Panc1 (cell line): ENCODE data around the gene NPIPA5.
"Not testable (repeated sequence)": the region's sequence is repeated elsewhere in the genome, so short reads cannot be mapped to it uniquely, and the experiment has no call there.

Experiments used
- CTCF ChIP-seq: fragments of 450-650 bp; IDR thresholded peaks from 2 replicates; pipeline ENCODE4 v1.5.1; 2017; ENCODE audit warnings: mild to moderate bottlenecking
- POLR2AphosphoS5 ChIP-seq: IDR thresholded peaks from 2 replicates; pipeline ENCODE4 v1.6.1; 2012; ENCODE audit warnings: mild to moderate bottlenecking, low read depth, low read length, moderate library complexity
- REST ChIP-seq, 2 experiments: IDR thresholded peaks; 2 replicates each; pipeline ENCODE4 v1.6.1; 2011 to 2012; ENCODE audit warnings: low read depth in 2 of 2, control low read depth in 1 of 2, low read length in 1 of 2, mild to moderate bottlenecking in 1 of 2, moderate library complexity in 1 of 2; ENCODE audit not compliant: insufficient read depth in 1 of 2
- TCF7L2 ChIP-seq: IDR thresholded peaks from 2 replicates; pipeline ENCODE4 v1.6.1; 2011; ENCODE audit warnings: mild to moderate bottlenecking, low read depth, low read length, inconsistent platforms

- TF ChIP-seq CTCF; POLR2AphosphoS5; REST (IDR thresholded peaks at IDR 0.05; ENCODE audit: insufficient read depth in 1 of 2, low read depth in 2 of 2, low read length in 1 of 2); TCF7L2: not testable (repeated sequence)
Observed at GRCh38 chr16:15335609-15336008, 42.5 kb downstream of the NPIPA5 start.
